Measurements from ENCODE around the gene LIPI. TPM values are rescaled to one million over a fixed set of nuclear protein-coding genes. Genes with fewer than 3 reads are reported as not detected.

LIPI gene
- total RNA-seq, 1 experiment from 2014 or later = not detected

GRCh38 chr21:14120091-14120734 is 90.5 kb downstream of the LIPI start:
- POLR2A ChIA-PET (ENCODE audit: unreplicated experiment) = no interaction called here
- no peak overlapping the region for H2AFZ ChIP-seq (ENCODE audit: low read length)
- no peaks in the 10 kb centered on the region for H3K79me2 ChIP-seq (ENCODE audit: low read length)
- CTCF ChIA-PET = no interaction called here
- no TSS peak for BruUV-seq (replicated peaks)
- no peaks in the 10 kb centered on the region for H3K36me3 ChIP-seq (ENCODE audit: low read depth, low read length)
- H3K27ac ChIP-seq (ENCODE audit: low read length) = no peak overlapping the region
- intact Hi-C loops (cut with micrococcal nuclease) = no loop called here
- H3K9me2 ChIP-seq (replicated peaks; ENCODE audit: low read length) = no peaks in the 10 kb centered on the region
- H4K20me1 ChIP-seq (ENCODE audit: low read length) = no peaks in the 10 kb centered on the region
- DNase-seq (peak; percentile 33), ATAC-seq (no peak)
- no peaks in the 10 kb centered on the region for H3K27me3 ChIP-seq (ENCODE audit: low read length)
- H3K9me3 ChIP-seq (ENCODE audit: low read length) = no peaks in the 10 kb centered on the region
- H3K9ac ChIP-seq (ENCODE audit: low read length) = no peak overlapping the region
- H3F3A ChIP-seq (ENCODE audit: low read length, unreplicated experiment) = no peaks in the 10 kb centered on the region
- no peak overlapping the region for H3K4me3 ChIP-seq (ENCODE audit: low read length)
- no peak overlapping the region for H3K4me2 ChIP-seq (ENCODE audit: low read length)
- no peaks in the 10 kb centered on the region for H3K4me1 ChIP-seq (ENCODE audit: insufficient read depth, low read length)
- peak; percentile 75 for TF ChIP-seq CTCF (conservative IDR thresholded peaks at IDR 0.05; ENCODE audit: low read depth, low read length)
- TF ChIP-seq EZH2 (IDR thresholded peaks at IDR 0.05; ENCODE audit: low read length, unreplicated experiment) = no peak
- no peak for TF ChIP-seq EZH2phosphoT487 (IDR thresholded peaks at IDR 0.05; ENCODE audit: borderline replicate concordance, low read length)

GRCh38 chr21:14119038-14119437 is 91.7 kb downstream of the LIPI start:
- Histone ChIP-seq H3K9me3 (ENCODE audit: low read length) (no peaks in the 10 kb centered on the region), H4K20me1 (ENCODE audit: low read length) (no peaks in the 10 kb centered on the region), H3K36me3 (ENCODE audit: low read depth, low read length) (no peaks in the 10 kb centered on the region), H3K4me2 (ENCODE audit: low read length) (no peak overlapping the region), H3K79me2 (ENCODE audit: low read length) (no peaks in the 10 kb centered on the region), H3K27ac (ENCODE audit: low read length) (no peak overlapping the region), H3K4me3 (ENCODE audit: low read length) (no peak overlapping the region), H3K9ac (ENCODE audit: low read length) (no peak overlapping the region), H3F3A (ENCODE audit: low read length, unreplicated experiment) (no peaks in the 10 kb centered on the region), H3K9me2 (replicated peaks; ENCODE audit: low read length) (no peaks in the 10 kb centered on the region), H2AFZ (ENCODE audit: low read length) (no peak overlapping the region), H3K27me3 (ENCODE audit: low read length) (no peaks in the 10 kb centered on the region), H3K4me1 (ENCODE audit: insufficient read depth, low read length) (no peaks in the 10 kb centered on the region)
- DNase-seq = no peak
- ChIA-PET CTCF (no interaction called here), POLR2A (ENCODE audit: unreplicated experiment) (interaction anchor here (0.6 kb wide), 1 partner anchor 298 kb away, joined by 7 read pairs; no protein-coding TSS in a partner anchor)
- no peak for ATAC-seq
- TF ChIP-seq EZH2 (IDR thresholded peaks at IDR 0.05; ENCODE audit: low read length, unreplicated experiment) = no peak
- no peak for TF ChIP-seq CTCF (conservative IDR thresholded peaks at IDR 0.05; ENCODE audit: low read depth, low read length)
- TF ChIP-seq EZH2phosphoT487 (IDR thresholded peaks at IDR 0.05; ENCODE audit: borderline replicate concordance, low read length) = no peak
- BruUV-seq (replicated peaks) = no TSS peak
- intact Hi-C loops (cut with micrococcal nuclease) = no loop called here

GRCh38 chr21:14116080-14116481 is 94.7 kb downstream of the LIPI start:
- Histone ChIP-seq H3F3A (ENCODE audit: low read length, unreplicated experiment) (no peaks in the 10 kb centered on the region), H2AFZ (ENCODE audit: low read length) (no peak overlapping the region), H3K4me1 (ENCODE audit: insufficient read depth, low read length) (no peaks in the 10 kb centered on the region), H3K9me2 (replicated peaks; ENCODE audit: low read length) (no peaks in the 10 kb centered on the region), H3K36me3 (ENCODE audit: low read depth, low read length) (no peaks in the 10 kb centered on the region), H3K4me2 (ENCODE audit: low read length) (no peak overlapping the region), H3K79me2 (ENCODE audit: low read length) (no peaks in the 10 kb centered on the region), H3K27ac (ENCODE audit: low read length) (no peak overlapping the region), H3K9ac (ENCODE audit: low read length) (no peak overlapping the region), H3K4me3 (ENCODE audit: low read length) (no peak overlapping the region), H3K9me3 (ENCODE audit: low read length) (no peaks in the 10 kb centered on the region), H3K27me3 (ENCODE audit: low read length) (no peaks in the 10 kb centered on the region), H4K20me1 (ENCODE audit: low read length) (no peaks in the 10 kb centered on the region)
- ChIA-PET POLR2A (ENCODE audit: unreplicated experiment) (no interaction called here), CTCF (no interaction called here)
- ATAC-seq = no peak
- no TSS peak for BruUV-seq (replicated peaks)
- DNase-seq = no peak
- TF ChIP-seq EZH2 (IDR thresholded peaks at IDR 0.05; ENCODE audit: low read length, unreplicated experiment) = no peak
- no peak for TF ChIP-seq CTCF (conservative IDR thresholded peaks at IDR 0.05; ENCODE audit: low read depth, low read length)
- no peak for TF ChIP-seq EZH2phosphoT487 (IDR thresholded peaks at IDR 0.05; ENCODE audit: borderline replicate concordance, low read length)
- intact Hi-C loops (cut with micrococcal nuclease) = no loop called here
